Measurements from ENCODE around the gene ADPRHL1. TPM values are rescaled to one million over a fixed set of nuclear protein-coding genes. Genes with fewer than 3 reads are reported as not detected.

The ADPRHL1 gene
- total and polyA plus RNA-seq, 2 donors (not counting 1 experiment from before 2014, with no cell fraction given) = 0.28 to 1.3 TPM

DNA sequence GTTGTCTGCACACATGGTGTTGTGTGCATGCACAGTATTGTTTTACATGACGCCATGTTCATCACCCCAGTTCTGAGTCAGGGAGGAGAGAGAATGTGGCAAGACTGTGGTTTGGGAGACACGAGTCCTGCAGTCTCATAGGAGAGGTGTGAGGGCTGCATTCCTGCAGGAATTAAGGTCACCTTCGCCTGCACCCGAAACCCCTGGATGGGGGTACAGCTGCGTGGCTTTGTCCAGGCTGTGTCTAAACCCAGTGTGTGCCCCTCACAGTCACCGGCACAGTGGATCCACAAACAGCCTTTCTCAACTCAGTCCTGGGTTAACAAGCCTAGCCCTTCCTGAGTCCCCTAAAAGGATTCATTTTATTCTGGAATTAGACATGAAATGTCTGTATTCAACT lies 5.7 kb downstream of the ADPRHL1 start:
- Mint-ChIP-seq H3K27ac (no peak overlapping the region), H3K4me1 (peaks cover 33% of the 10 kb centered on the region), H3K27me3 (no peaks in the 10 kb centered on the region), H3K9me3 (ENCODE audit: insufficient read depth) (no peaks in the 10 kb centered on the region), H3K4me3 (no peak overlapping the region)
- H4K20me1 ChIP-seq (ENCODE audit: control insufficient read depth, insufficient read depth, low read length, poor library complexity, severe bottlenecking) = no peaks in the 10 kb centered on the region
- no peak for DNase-seq
- WGBS (ENCODE audit: insufficient coverage) = 95% methylated on average over 6 of the region's 6 CpGs
- H2AFZ ChIP-seq (ENCODE audit: insufficient read depth, low read depth, low read length, poor library complexity, severe bottlenecking) = no peak overlapping the region
- no peaks in the 10 kb centered on the region for H3K36me3 ChIP-seq (replicated peaks in 1 of 2; ENCODE audit: control extremely low read depth in 1 of 2, control insufficient read depth in 1 of 2, extremely low read depth in 1 of 2, insufficient read depth in 2 of 2, low read length in 1 of 2)
- no peak overlapping the region for H3K9ac ChIP-seq (ENCODE audit: low read length)
- no peak overlapping the region for H3K4me2 ChIP-seq (replicated peaks; ENCODE audit: low read depth, low read length, poor library complexity, severe bottlenecking)
- no peaks in the 10 kb centered on the region for H3K79me2 ChIP-seq (ENCODE audit: control insufficient read depth, insufficient read depth, low read length)
- CTCF ChIA-PET = no interaction called here
- POLR2A ChIA-PET = no interaction called here
- no peak for ATAC-seq (ENCODE audit: low read depth)
- H3K27ac ChIP-seq (ENCODE audit: low read length in 2 of 2) = no peak overlapping the region
- no peak for TF ChIP-seq EZH2 (IDR thresholded peaks at IDR 0.05; ENCODE audit: borderline replicate concordance, insufficient read depth, low read depth, low read length, poor library complexity, severe bottlenecking)
- TF ChIP-seq, protein P1, sequence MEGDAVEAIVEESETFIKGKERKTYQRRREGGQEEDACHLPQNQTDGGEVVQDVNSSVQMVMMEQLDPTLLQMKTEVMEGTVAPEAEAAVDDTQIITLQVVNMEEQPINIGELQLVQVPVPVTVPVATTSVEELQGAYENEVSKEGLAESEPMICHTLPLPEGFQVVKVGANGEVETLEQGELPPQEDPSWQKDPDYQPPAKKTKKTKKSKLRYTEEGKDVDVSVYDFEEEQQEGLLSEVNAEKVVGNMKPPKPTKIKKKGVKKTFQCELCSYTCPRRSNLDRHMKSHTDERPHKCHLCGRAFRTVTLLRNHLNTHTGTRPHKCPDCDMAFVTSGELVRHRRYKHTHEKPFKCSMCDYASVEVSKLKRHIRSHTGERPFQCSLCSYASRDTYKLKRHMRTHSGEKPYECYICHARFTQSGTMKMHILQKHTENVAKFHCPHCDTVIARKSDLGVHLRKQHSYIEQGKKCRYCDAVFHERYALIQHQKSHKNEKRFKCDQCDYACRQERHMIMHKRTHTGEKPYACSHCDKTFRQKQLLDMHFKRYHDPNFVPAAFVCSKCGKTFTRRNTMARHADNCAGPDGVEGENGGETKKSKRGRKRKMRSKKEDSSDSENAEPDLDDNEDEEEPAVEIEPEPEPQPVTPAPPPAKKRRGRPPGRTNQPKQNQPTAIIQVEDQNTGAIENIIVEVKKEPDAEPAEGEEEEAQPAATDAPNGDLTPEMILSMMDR (IDR thresholded peaks at IDR 0.05) = no peak
- no peak overlapping the region for H3K4me3 ChIP-seq (ENCODE audit: control extremely low read depth in 1 of 5, extremely low read depth in 1 of 5, insufficient read depth in 1 of 5, low read depth in 2 of 5, low read length in 4 of 5)
- peaks cover 11 to 27% of the 10 kb centered on the region in 2 donors for H3K4me1 ChIP-seq (ENCODE audit: control insufficient read depth in 2 of 2, insufficient read depth in 2 of 2, low read length in 2 of 2)
- intact Hi-C loops (cut with micrococcal nuclease) = loop anchor here (5.0 kb wide), 1 partner anchor 150 kb away; the partner anchor contains the start of gene LAMP1
- H3K9me3 ChIP-seq (ENCODE audit: control extremely low read depth in 1 of 3, control insufficient read depth in 2 of 3, insufficient read depth in 1 of 3, low read length in 2 of 3) = no peaks in the 10 kb centered on the region
- peaks cover 0 to 3% (median 0%) of the 10 kb centered on the region in 4 experiments for H3K27me3 ChIP-seq (replicated peaks in 1 of 4; ENCODE audit: control extremely low read depth in 1 of 4, control insufficient read depth in 3 of 4, insufficient read depth in 4 of 4, low read length in 3 of 4)

GRCh38 chr13:113446488-113446854 lies 6.8 kb downstream of the ADPRHL1 start:
- 76% methylated on average over 7 of the region's 9 CpGs for WGBS (ENCODE audit: insufficient coverage)
- ChIA-PET CTCF (no interaction called here), POLR2A (no interaction called here)
- intact Hi-C loops (cut with micrococcal nuclease) = loop anchor here (5.0 kb wide), 1 partner anchor 149 kb away; the partner anchor contains the start of gene LAMP1
- Histone ChIP-seq H4K20me1 (ENCODE audit: control insufficient read depth, insufficient read depth, low read length, poor library complexity, severe bottlenecking) (no peaks in the 10 kb centered on the region), H3K9ac (ENCODE audit: low read length) (no peak overlapping the region), H3K27ac (ENCODE audit: low read length in 2 of 2) (peak overlapping the region in 1 of 2 donors; percentile 29), H3K4me1 (ENCODE audit: control insufficient read depth in 2 of 2, insufficient read depth in 2 of 2, low read length in 2 of 2) (peaks cover 11 to 27% of the 10 kb centered on the region in 2 donors), H3K79me2 (ENCODE audit: control insufficient read depth, insufficient read depth, low read length) (no peaks in the 10 kb centered on the region), H2AFZ (ENCODE audit: insufficient read depth, low read depth, low read length, poor library complexity, severe bottlenecking) (no peak overlapping the region), H3K4me2 (replicated peaks; ENCODE audit: low read depth, low read length, poor library complexity, severe bottlenecking) (peak overlapping the region; percentile 44), H3K27me3 (replicated peaks in 1 of 4; ENCODE audit: control extremely low read depth in 1 of 4, control insufficient read depth in 3 of 4, insufficient read depth in 4 of 4, low read length in 3 of 4) (peaks cover 0 to 3% (median 0%) of the 10 kb centered on the region in 4 experiments), H3K9me3 (ENCODE audit: control extremely low read depth in 1 of 3, control insufficient read depth in 2 of 3, insufficient read depth in 1 of 3, low read length in 2 of 3) (peaks cover 0 to 3% (median 0%) of the 10 kb centered on the region in 3 donors), H3K36me3 (replicated peaks in 1 of 2; ENCODE audit: control extremely low read depth in 1 of 2, control insufficient read depth in 1 of 2, extremely low read depth in 1 of 2, insufficient read depth in 2 of 2, low read length in 1 of 2) (no peaks in the 10 kb centered on the region), H3K4me3 (ENCODE audit: control extremely low read depth in 1 of 5, extremely low read depth in 1 of 5, insufficient read depth in 1 of 5, low read depth in 2 of 5, low read length in 4 of 5) (no peak overlapping the region)
- peak overlapping the region; percentile 49 for H3K4me3 Mint-ChIP-seq
- peaks cover 33% of the 10 kb centered on the region for H3K4me1 Mint-ChIP-seq
- H3K27me3 Mint-ChIP-seq = no peaks in the 10 kb centered on the region
- ATAC-seq (ENCODE audit: low read depth) (no peak), DNase-seq (no peak)
- no peaks in the 10 kb centered on the region for H3K9me3 Mint-ChIP-seq (ENCODE audit: insufficient read depth)
- TF ChIP-seq, protein P1 (IDR thresholded peaks at IDR 0.05) = no peak
- no peak for TF ChIP-seq EZH2 (IDR thresholded peaks at IDR 0.05; ENCODE audit: borderline replicate concordance, insufficient read depth, low read depth, low read length, poor library complexity, severe bottlenecking)
- H3K27ac Mint-ChIP-seq = no peak overlapping the region
